RCC 7860 (cell line): ENCODE results near the gene XBP1.
"Not testable (repeated sequence)": the region's sequence is repeated elsewhere in the genome, so short reads cannot be mapped to it uniquely, and the experiment has no call there.

Experiments used
- DNase-seq: peaks from one replicate; pipeline ENCODE4 v3.0.0-alpha.2; 2015; ENCODE audit warnings: low spot score
- FAIRE-seq: peaks from 2 replicates; lab custom pipeline; 2012; peaks lifted over from hg19 to GRCh38; lab: Jason Lieb, UNC

Gene XBP1

DNA sequence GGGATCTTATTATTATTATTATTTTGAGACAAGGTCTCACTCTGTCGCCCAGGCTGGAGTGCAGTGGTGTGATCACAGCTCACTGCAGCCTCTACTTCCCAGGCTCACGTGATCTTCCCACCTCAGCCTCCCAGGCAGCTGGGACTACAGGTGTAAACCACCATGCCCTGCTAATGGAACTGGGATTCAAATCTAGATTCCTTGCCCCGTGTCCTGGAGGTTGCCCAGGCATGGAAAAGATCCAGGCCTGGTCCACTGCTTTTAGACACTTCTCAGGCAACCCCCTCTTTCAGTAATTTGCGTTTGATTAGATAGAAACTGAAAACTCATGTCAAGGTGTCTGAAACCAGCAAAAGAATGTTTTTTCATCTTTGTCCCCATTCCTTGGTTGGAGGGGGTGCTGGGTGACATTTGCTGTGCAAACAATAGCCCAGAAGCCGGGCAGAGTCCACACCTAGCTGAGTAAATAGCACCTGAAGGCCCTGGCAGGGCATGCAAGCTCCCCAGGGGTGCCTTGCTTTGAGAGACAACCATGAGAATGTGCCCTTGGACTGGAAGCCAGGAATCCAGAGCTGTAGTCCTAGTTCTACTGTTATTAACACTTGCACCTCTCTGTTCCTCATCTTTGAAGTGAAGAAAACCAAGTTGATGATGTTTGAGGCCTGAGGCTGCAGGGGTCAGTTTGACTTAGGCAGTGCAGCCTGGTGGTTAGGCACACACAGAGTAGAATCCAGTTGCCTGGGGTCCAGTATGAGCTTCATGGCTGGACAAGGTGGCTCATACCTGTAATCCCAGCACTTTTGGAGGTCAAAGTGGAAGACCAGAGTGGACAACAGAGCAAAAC lies 19.1 kb upstream of the XBP1 start:
- FAIRE-seq, result no peak
- DNase-seq, result no peak

DNA sequence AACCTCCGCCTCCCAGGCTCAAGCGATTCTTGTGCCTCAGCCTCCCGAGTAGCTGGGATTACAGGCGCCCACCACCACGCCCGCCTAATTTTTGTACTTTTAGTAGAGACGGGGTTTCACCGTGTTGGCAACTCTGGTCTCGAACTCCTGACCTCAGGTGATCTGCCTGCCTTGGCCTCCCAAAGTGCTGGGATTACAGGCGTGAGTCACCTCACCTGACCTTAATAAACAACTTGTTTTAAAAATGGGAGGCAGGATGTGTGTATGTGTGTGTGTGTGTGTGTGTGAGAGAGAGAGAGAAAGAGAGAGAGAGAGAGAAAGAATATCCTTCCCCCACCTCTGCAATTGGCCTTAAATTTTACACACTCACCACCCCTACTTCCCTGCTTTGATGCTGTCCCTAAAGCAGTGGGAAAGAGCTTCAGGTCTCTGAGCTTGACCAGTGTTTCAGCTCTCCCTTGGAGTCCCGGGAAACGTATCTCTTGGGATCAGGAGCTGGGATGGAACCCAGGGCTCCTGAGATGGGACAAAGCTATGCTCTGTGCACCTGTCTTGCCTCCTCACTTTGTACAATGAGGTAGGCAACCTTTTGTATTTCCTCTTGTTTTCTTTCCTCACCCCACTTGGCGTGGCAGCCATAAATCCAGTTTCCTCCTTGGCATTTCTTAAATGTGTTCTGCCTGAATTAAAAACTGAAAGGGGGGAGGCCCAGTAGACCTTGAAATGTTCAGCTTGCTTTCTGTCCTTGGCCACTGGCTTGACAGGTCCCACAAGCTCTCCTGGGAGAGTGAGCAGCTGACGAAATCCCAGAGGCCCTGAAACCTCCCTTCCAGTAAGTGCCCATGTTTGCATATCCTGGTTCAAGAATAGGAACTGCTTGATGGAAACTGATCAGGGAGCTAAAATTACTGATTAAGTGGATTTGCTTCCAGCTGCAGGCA lies 17.8 kb upstream of the XBP1 start:
- DNase-seq (no peak), FAIRE-seq (no peak)

DNA sequence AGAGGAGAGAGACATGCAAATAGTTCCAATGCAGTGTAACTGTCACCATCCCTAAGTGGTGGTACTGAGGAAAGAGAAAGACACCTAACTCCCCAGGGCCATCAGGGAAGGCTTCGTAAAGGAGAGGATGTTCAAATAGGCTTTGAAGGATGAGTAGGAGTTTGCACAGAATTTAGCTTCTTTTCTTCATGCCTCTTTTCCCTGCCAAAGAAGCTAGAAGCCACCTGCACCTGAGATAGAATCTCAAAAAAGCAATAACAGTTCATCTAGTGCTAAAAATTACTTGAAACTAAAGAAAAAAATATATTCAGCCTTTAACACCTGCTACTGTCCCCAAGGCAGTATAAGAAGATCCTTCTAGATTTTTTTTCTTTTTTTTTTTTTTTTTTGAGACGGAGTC lies 16.7 kb upstream of the XBP1 start:
- FAIRE-seq, result no peak
- DNase-seq, result no peak

DNA sequence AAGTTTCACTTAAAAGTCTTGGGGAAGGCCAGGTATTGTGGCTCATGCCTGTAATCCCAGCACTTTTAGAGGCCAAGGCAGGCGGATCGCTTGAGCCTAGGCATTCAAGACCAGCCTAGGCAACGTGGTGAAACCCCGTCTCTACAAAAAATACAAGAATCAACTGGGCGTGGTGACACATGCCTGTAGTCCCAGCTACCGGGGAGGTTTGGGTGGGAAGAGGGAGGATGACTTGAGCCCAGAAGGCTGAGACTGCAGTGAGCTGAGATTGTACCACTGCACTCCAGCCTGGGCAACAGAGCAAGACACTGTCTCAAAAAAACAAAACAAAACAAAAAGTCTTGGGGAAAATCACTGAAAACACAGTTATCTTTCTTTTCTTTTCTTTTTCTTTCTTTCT lies 15.4 kb upstream of the XBP1 start:
- DNase-seq (no peak), FAIRE-seq (no peak)

DNA sequence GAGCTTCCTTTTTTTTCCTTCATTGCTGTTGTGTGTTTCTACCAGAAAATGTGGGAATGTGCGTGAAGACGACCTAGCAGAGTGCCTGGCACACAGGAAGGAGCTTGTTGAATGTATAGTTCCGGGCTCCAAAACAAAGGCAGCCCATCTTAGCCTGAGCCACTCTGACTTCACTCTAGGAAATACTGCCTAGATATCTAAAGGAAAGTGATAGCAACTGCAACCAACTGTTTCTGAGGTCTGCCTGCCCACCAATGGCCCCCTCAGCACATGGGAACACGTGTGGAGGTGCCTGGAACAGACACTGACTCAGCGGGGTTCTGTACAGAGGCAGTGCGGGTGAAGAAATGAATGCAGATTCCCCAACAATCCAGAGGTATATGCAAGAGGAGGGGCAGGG lies 14.7 kb upstream of the XBP1 start:
- DNase-seq (no peak), FAIRE-seq (no peak)

DNA sequence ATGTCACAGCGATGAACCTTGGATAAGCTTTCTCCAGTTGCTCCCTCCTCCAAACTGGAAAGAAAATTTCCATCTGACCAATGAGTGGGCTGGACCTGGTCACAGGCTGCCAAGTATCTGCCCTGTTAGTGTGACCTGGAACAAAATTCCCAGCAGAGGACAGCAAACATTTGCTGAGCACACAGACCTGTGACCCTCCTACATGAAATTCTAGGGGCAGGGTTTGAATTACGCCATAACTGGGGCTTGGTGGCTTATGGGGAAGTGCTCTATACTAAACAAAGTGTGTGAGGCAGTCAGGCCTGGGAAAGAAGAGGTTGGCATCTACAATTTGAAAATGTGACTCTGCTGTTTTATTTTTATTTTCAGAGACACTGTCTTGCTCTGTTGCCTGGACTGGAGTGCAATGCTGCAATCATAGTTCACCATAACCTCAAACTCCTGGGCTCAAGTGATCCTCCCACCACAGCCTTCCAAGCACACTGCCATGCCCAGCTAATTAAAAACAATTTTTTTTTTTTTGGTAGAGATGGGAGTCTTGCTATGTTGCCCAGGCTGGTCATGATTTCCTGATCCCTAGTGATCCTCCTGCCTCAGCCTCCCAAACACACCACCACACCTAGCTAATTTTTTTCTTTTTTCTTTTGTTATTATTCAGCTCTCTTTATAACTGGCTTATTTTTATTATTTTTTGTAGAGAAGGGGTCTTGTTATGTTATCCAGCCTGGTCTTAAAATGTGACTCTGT lies 13.6 kb upstream of the XBP1 start:
- FAIRE-seq (no peak), DNase-seq (no peak)

DNA sequence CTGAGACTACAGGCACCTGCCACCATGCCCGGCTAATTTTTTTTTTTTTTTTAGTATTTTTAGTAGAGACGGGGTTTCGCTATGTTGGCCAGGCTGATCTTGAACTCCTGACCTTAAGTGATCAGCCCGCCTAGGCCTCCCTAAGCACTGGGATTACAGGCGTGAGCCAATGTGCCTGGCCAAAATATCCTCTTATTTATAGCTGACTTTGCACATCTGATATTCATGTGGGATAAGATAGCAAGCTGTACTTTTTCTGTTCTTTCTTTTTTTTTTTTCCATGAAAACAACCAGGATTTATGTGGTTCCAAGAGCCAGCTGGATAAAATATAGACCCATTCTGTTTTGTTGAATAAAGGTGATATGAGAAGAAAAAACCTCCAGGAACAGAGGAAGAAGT lies 12.1 kb upstream of the XBP1 start:
- FAIRE-seq (no peak), DNase-seq (no peak)

DNA sequence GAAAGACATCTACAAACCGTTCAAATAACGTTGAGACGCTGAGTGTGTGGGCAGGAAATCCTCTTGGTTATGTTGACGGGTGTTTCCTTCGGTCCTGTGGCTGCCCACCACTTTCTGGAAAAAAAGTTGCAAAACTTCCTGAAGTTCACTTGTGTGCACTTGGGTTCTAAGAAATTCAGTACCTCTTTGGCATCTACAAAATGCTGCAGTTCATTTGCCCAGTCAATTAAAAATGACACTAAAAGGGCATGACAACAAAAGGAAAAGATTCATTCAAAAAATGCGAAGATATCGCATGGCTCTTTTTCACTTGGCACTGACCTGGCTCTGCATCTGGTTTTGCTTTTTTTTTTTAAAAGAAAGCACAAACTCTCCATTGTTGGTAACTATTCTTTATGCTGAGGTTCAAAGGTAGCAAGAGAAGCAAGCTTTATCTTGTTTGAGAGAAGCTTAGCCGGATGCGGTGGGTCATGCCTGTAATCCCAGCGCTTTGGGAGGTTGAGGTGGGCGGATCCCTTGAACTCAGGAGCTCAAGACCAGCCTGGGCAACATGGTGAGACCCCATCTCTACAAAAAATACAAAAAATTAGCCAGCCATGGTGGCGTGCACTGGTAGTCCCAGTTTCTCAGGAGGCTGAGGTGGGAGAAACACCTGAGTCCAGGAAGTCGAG lies 10.6 kb upstream of the XBP1 start:
- FAIRE-seq (no peak), DNase-seq (no peak)

DNA sequence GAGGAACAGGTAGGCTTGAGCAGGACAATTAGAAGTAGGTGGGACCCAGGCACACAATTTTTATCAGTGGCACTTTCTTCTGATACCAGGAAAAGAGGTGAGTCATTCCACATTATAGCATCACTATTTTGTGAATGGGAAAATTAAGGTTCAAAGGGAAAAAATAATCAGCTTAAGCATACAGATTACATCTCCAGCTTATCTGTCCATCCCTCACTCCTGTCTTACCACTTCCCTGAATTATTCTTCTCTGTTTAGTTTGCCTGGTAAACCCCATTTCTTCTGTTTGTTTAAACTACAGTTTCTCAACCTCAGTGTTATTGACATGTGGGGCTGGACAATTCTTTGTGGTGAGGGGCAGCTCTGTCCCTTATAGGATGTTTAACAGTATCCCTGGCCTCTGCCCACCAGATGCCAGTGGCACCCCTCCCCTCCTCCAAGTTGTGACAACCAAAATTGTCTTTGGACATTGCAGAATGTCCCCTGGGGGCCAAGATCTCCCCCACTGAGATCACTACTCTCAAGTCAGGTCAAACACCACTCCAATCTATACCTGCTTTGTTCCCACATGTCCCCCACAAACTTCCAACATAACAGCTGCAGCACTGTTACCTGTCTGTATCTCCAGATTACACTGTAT lies 8.5 kb upstream of the XBP1 start:
- DNase-seq, result no peak
- no peak for FAIRE-seq

DNA sequence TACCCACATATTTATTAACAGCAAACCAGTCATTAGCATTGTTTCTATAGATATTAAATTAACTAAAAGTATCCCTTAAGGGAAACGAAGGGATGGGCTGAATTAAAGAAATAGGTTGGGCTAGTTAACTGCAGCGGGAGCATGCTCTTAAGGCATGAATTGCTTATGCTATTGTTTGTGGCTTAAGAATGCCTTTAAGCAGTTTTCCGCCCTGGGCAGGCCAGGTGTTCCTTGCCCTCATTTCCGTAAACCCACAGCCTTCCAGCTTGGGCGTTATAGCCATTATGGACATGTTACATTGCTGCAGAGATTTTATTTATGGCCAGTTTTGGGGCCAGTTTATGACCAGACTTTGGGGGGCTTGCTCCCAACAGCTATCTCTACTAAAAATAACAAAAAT lies 5.1 kb upstream of the XBP1 start:
- not testable (repeated sequence) for DNase-seq, FAIRE-seq

DNA sequence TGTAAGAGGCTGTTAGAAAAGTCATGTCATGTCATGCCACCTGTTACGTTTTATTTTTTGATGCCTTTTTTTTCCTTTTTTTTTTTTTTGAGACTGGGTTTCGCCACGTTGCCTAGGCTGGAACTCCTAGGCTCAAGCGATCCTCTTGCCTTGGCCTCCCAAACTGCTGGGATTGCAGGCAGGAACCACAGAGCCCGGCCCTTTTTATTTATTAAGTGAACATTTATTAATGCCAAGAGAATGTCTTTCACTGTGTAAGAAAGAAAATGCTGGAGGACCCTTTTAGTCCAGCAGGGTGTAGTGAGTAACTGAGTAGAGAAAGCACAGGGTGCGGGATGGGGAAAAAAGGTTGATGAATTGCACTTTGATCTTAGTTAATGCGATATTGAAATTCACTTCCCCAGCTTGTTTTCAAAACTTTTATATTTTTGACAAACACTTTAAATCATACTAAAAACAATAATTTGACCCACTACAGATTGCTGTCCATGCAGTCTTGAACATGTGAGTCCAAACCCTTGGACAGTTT lies 2.3 kb upstream of the XBP1 start:
- FAIRE-seq (no peak), DNase-seq (no peak)

DNA sequence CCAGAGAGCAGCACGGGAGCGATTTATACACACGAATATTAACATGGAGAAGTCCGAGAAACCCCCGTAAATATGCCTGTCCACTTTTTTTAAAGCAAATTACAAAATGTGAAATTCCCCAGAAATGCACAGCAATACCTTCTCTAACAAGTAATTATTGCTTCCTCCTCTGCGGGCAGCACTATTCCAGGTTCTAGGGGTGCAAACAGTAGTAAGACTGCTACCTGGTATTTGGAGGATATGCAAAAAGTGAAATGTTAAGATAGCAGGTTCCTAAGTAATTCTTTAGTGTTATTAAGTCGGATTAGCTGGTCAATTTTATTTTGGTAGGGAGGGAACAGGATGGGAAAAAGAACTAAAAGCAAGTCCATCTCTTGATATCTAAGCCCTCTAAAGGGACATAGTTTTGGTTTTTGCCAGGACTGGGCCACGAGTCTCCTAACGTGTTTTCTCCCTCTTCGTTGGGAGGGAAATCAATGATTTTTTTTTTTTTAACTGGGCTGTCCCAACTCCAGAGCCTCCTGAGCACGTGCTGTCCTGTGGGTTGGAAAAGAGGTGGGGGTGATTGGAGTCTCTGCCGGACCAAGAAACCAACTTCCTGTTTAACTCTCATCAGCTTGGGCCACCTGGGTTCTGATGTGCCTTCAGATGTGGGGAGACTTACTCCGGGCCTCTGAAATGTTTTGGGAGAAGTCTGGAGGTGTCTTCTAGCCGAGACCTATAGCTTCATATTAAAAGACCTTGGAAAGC lies 1.7 kb upstream of the XBP1 start:
- no peak for FAIRE-seq
- DNase-seq, result no peak

DNA sequence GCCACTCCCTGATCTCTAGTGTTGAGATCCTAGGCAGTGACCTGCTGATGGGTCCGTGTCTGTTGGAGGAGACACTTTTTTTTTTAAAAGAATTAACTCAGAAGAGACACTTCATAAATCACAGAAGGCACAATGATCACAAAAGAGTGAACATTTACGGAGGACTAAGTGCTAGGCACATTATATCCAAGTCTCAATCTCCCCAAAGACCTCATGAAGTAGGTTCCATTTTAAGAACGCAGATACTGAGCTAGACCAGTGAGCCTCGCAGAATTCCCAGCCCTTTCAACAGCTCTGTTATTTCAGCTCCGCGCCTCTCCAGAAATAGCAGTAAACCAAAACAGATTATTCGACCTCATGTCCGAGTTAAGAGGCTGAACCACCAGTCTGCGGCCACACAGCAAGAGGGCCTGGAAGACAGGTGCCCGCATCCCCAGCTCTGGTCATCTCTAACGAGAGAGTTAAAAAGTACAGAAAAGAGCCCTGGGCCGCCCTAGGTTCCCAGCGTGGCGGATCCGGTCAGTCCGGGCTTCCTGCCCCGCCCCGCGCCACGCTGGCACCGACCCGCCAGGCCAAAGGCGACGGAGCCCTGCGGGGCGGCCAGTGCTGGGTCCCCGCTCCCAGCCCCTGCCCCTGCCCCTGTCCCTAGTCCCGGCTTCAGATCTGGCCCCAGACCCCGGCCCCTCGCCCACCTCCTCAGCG lies 612 bp downstream of the XBP1 start:
- DNase-seq (peak; percentile 17), FAIRE-seq (no peak)

DNA sequence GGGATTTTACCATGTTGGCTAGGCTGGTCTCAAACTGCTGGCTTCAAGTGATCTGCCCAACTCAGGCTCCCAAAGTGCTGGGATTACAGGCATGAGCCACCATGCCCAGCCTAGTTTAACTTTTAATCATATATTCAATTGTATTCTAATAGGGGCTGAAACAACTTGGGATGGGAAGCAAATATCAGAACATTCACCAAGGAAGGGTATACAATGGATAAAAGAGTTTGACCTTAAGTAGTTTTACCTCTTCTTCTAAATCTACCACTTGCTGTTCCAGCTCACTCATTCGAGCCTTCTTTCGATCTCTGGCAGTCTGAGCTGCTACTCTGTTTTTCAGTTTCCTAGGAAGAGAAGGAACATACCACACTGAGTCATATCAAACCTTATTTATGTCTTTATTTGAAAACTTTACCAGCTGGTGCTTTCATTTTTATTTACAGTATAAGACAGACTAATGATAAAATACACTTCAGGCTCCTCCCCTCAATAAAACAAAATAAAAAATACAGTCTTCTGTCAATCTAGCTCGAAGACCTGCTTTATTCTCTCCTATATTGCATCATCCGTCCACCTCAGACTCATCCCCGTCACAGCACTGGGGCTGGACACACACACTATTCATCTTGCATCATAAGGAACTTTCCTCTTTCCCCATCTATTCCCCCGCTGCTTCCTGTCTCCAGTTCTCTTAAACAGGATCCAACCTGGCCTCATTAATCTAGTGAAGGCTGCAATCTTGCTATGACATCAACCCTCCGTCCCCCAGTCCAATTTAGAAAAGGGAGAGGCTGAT lies 1.4 kb downstream of the XBP1 start:
- DNase-seq (peak; percentile 74), FAIRE-seq (no peak)

DNA sequence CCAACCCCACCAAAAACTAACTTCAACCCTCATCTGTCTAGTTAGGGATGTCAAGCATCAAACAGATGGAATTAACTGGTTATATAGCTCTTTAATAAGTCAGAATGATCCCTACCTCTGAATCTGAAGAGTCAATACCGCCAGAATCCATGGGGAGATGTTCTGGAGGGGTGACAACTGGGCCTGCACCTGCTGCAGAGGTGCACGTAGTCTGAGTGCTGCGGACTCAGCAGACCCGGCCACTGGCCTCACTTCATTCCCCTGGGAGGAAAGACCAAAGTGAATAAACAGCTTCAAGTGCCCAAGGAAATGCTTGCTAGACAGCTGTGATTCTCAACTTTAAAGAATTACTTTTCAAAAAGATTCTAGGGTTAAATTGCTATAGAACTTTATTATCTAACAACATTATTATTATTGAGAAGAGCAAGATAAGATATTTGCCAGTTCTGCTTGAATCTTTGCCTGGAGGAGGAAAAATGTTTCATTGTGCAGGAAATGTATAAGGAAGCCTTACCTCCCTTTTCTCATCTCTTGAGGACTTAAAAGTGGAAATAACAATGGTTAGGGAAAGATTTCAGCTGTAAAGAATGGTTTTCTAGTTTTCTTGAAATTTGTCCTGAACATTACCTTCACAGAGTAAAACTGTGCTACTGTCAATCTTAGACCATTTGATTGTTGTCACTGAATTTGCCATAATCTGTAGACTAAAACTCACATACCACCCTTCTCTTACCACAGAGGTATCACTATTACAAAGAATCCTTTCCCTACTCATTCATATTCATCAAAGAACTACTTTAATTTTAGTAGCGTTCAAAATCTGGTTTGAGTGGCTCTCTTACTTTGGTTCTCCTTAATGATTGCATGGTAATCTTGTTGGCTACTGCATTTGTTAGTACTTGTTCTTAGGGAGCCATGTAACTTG lies 4.2 kb downstream of the XBP1 start:
- DNase-seq (no peak), FAIRE-seq (no peak)

DNA sequence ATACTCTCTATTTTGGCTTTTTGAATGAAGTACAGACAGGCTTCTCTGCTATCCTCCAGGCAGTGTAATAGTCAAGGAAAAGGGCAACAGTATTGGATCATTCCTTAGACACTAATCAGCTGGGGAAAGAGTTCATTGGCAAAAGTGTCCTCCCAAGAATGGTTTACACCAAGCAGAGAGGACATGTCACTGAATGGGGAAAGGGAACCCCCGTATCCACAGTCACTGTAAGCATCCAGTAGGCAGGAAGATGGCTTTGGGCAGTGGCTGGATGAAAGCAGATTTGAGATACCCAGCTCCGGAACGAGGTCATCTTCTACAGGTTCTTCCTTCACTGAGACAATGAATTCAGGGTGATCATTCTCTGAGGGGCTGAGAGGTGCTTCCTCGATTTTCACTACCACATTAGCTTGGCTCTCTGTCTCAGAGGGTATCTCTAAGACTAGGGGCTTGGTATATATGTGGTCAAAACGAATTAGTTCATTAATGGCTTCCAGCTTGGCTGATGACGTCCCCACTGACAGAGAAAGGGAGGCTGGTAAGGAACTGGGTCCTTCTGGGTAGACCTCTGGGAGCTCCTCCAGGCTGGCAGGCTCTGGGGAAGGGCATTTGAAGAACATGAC lies 5.2 kb downstream of the XBP1 start:
- no peak for FAIRE-seq
- no peak for DNase-seq
